CD1c-positive myeloid dendritic cell (primary cell): Measurements from ENCODE around the gene MAP3K13.
A peak's percentile ranks its signal among the peaks of the same experiment; 100 is the strongest.
"Not testable (repeated sequence)": the region's sequence is repeated elsewhere in the genome, so short reads cannot be mapped to it uniquely, and the experiment has no call there.

Experiments used
- DNase-seq: peaks from one replicate; pipeline ENCODE4 v3.0.0-alpha.2; 2016; ENCODE audit errors: extremely low spot score

MAP3K13 gene

GRCh38 chr3:185451432-185451831 is 88.5 kb downstream of the MAP3K13 start:
- not testable (repeated sequence) for DNase-seq

- no peak for DNase-seq
Measured at GRCh38 chr3:185457376-185457775, 94.4 kb downstream of the MAP3K13 start.

GRCh38 chr3:185460309-185460708 is 97.4 kb downstream of the MAP3K13 start:
- no peak for DNase-seq

- DNase-seq: peak; percentile 18
Measured at GRCh38 chr3:185460719-185461350, 97.9 kb downstream of the MAP3K13 start.

- no peak for DNase-seq
Measured at GRCh38 chr3:185465471-185465870, 102.5 kb downstream of the MAP3K13 start.

GRCh38 chr3:185466123-185466522 is 103.2 kb downstream of the MAP3K13 start:
- not testable (repeated sequence) for DNase-seq

- no peak for DNase-seq
Measured at GRCh38 chr3:185469542-185469941, 106.6 kb downstream of the MAP3K13 start.

- no peak for DNase-seq
Measured at GRCh38 chr3:185470323-185470722, 107.4 kb downstream of the MAP3K13 start.

GRCh38 chr3:185473290-185473815 is 110.4 kb downstream of the MAP3K13 start:
- DNase-seq: no peak

- DNase-seq: not testable (repeated sequence)
Measured at GRCh38 chr3:185474922-185475321, 112.0 kb downstream of the MAP3K13 start.

GRCh38 chr3:185477316-185477715 is 114.4 kb downstream of the MAP3K13 start:
- no peak for DNase-seq

- peak; percentile 8 for DNase-seq
Measured at GRCh38 chr3:185479373-185479945, 116.5 kb downstream of the MAP3K13 start.

GRCh38 chr3:185484296-185484695 is 121.4 kb downstream of the MAP3K13 start:
- DNase-seq: no peak

GRCh38 chr3:185486394-185486793 is 123.5 kb downstream of the MAP3K13 start:
- no peak for DNase-seq

- DNase-seq: no peak
Measured at GRCh38 chr3:185488465-185488864, 125.5 kb downstream of the MAP3K13 start.

- no peak for DNase-seq
Measured at GRCh38 chr3:185489462-185489861, 126.5 kb downstream of the MAP3K13 start.

GRCh38 chr3:185490241-185490640 is 127.3 kb downstream of the MAP3K13 start:
- no peak for DNase-seq

- peak; percentile 94 for DNase-seq
Measured at GRCh38 chr3:185498503-185499396, 135.8 kb downstream of the MAP3K13 start, which contains the start of gene TMEM41A. Gene TMEM41A (minus strand): TSS chr3:185499035. CDS start chr3:185498961, 74 bp downstream.

- no peak for DNase-seq
Measured at GRCh38 chr3:185502987-185503386, 140.1 kb downstream of the MAP3K13 start.

GRCh38 chr3:185503521-185503920 is 140.6 kb downstream of the MAP3K13 start:
- no peak for DNase-seq

GRCh38 chr3:185504636-185505035 is 141.7 kb downstream of the MAP3K13 start:
- DNase-seq: no peak

- no peak for DNase-seq
Measured at GRCh38 chr3:185507883-185508282, 144.9 kb downstream of the MAP3K13 start.
